Heart left ventricle (tissue), 16 donors: ENCODE data around the gene PDCD6IP. TPM values are rescaled to one million over a fixed set of nuclear protein-coding genes. Genes with fewer than 3 reads are reported as not detected.

ENCODE experiments used
- ATAC-seq, 4 donors: fragments of 200-7000 bp; cut with Tn5 transposase; one replicate each; pipeline ENCODE4 v1.9.1; 2020 to 2022; ENCODE audit warnings: moderate library complexity in 4 of 4, mild to moderate bottlenecking in 3 of 4, moderate number of reproducible peaks in 1 of 4
- DNase-seq, 5 donors: peaks; one replicate each; pipeline ENCODE4 v3.0.0-alpha.2; 2020
- H3K27ac ChIP-seq, 12 donors: fragments of 200-600 bp; sonication (generic) in 4 of 12; one replicate each; pipeline versions ENCODE4 v1.5.0 to v1.8.0; 2016 to 2022; ENCODE audit warnings: mild to moderate bottlenecking in 2 of 12
- H3K27me3 ChIP-seq, 9 donors: fragments of 200-600 bp; sonication (generic) in 2 of 9; one replicate each; pipeline versions ENCODE4 v1.5.1 to v1.8.0; 2016 to 2022; ENCODE audit warnings: mild to moderate bottlenecking in 3 of 9
- H3K36me3 ChIP-seq, 9 donors: fragments of 200-600 bp; sonication (generic) in 2 of 9; one replicate each; pipeline versions ENCODE4 v1.5.0 to v1.8.0; 2018 to 2022; ENCODE audit warnings: mild to moderate bottlenecking in 2 of 9
- H3K4me1 ChIP-seq, 12 donors: fragments of 200-600 bp; sonication (generic) in 4 of 12; one replicate each; pipeline versions ENCODE4 v1.5.0 to v1.8.0; 2016 to 2022; ENCODE audit warnings: mild to moderate bottlenecking in 3 of 12
- H3K4me3 ChIP-seq, 12 donors: fragments of 200-600 bp; sonication (generic) in 4 of 12; one replicate each; pipeline versions ENCODE4 v1.5.0 to v1.8.0; 2017 to 2022; ENCODE audit warnings: mild to moderate bottlenecking in 9 of 12, moderate library complexity in 4 of 12
- H3K9me3 ChIP-seq, 12 donors: fragments of 200-600 bp; sonication (generic) in 4 of 12; one replicate each; pipeline versions ENCODE4 v1.5.0 to v1.8.0; 2016 to 2022; ENCODE audit warnings: mild to moderate bottlenecking in 1 of 12
- CTCF ChIP-seq, 12 donors: fragments of 200-600 bp; sonication (generic) in 4 of 12; IDR thresholded peaks; one replicate each; pipeline versions ENCODE4 v1.5.0 to v1.8.0; 2018 to 2022; ENCODE audit warnings: antibody characterized with exemption in 12 of 12, mild to moderate bottlenecking in 5 of 12
- POLR2A ChIP-seq, 2 donors: fragments of 450-650 bp; IDR thresholded peaks; one replicate each; pipeline ENCODE4 v1.6.1; 2017; ENCODE audit warnings: antibody characterized with exemption in 2 of 2, mild to moderate bottlenecking in 2 of 2, moderate library complexity in 2 of 2
- WGBS, 4 donors: extraction: QIAGEN DNeasy Blood & Tissue Kit in 2 of 4; methylation state at CpG; one replicate each; pipeline versions ENCODE4 v1.1.5 to v1.1.7; 2013 to 2018; 5-methylcytosine and 5-hydroxymethylcytosine counted together
- intact Hi-C, 10 donors: fragments of 100-400 bp; cut with DNase I; formaldehyde crosslinking; loops; one replicate each; pipeline versions ENCODE4 v1.11.1 to v1.14.2; 2022
- polyA plus RNA-seq, 2 donors: library from polyadenylated mRNA; stranded (reverse); fragments of 200-250 nt; gene quantifications; one replicate each; pipeline ENCODE4 v1.2.3, GENCODE V29; 2013
- total RNA-seq, 9 donors: library from RNA; depleted of rRNA in 2 of 9; stranded (reverse); fragments of >200 nt in 2 of 9; fragmentation: NEBNext Ultra II Directional in 3 of 9; extraction: Animal tissue kit (Norgen Biotek cat#: 25700) in 3 of 9; gene quantifications; one replicate each; pipeline versions ENCODE4 v1.1.0 to v1.2.4, GENCODE V29; 2016 to 2023
- donor health status: ischemic (EF 13 %, LVEDD 7.1; RV severe dilation, severe dysfunction).
- donor health status: healthy with polysubstance abuse.
- donor health status: DM: no; HTN: yes; CAD: no.
- donor health status: DM: no; HTN: no; CAD: no.
- donor health status: ischemic (EF 25% LVEDD 6.9; RV normal size, moderate dysfunction).
- donor health status: ischemic (EF 25% LVEDD 5.7; RV mildly dilated, moderate dysfunction).
- donor health status: healthy.
- donor health status: DM: yes; HTN: yes; CAD: no.
- donor health status: ischemic (EF 35%, LVEDD 5.7; RV mildly dilated, moderate dysfunction).
- donor health status: nonischemic (EF 11% LVEDD 7.7; RV severe dilation, severe dysfunction).
- donor health status: DM: yes; HTN: yes; CAD: no.
- donor health status: PGD.
- donor health status: ischemic (EF 29% LVEDD 5.4; RV normal size, mild dysfunction).
- donor health status: nonischemic (EF 23%, LVEDD 6.1; RV moderate dilation, normal function).

Gene PDCD6IP
- total and polyA plus RNA-seq, 11 donors = 25.8 to 205 (median 143) TPM

GRCh38 chr3:33865133-33865532, 66.7 kb downstream of the PDCD6IP start:
- H3K27me3 ChIP-seq = no peaks in the 10 kb centered on the region
- no peak overlapping the region for H3K27ac ChIP-seq
- TF ChIP-seq POLR2A (IDR thresholded peaks at IDR 0.05) (no peak), CTCF (IDR thresholded peaks at IDR 0.05) (no peak)
- H3K9me3 ChIP-seq = no peaks in the 10 kb centered on the region
- H3K36me3 ChIP-seq = peaks cover 0 to 81% (median 65%) of the 10 kb centered on the region in 9 donors
- H3K4me3 ChIP-seq = no peak overlapping the region
- ATAC-seq = no peak
- WGBS, 4 donors = 85 to 88% (median 86%) methylated on average over 4 of the region's 4 CpGs
- H3K4me1 ChIP-seq = no peaks in the 10 kb centered on the region
- no peak for DNase-seq
- intact Hi-C loops = no loop called here

GRCh38 chr3:33868309-33868708, 69.9 kb downstream of the PDCD6IP start:
- Histone ChIP-seq H3K36me3 (peaks cover 0 to 59% (median 51%) of the 10 kb centered on the region in 9 donors), H3K27ac (no peak overlapping the region), H3K4me3 (no peak overlapping the region), H3K4me1 (no peaks in the 10 kb centered on the region), H3K27me3 (no peaks in the 10 kb centered on the region), H3K9me3 (no peaks in the 10 kb centered on the region)
- 60 to 79% (median 74%) methylated on average over 1 of the region's 1 CpG for whole genome bisulfite sequencing, 4 donors
- TF ChIP-seq POLR2A (IDR thresholded peaks at IDR 0.05) = no peak
- no peak for TF ChIP-seq CTCF (IDR thresholded peaks at IDR 0.05)
- ATAC-seq (no peak), DNase-seq (no peak)
- intact Hi-C loops = no loop called here

GRCh38 chr3:33869977-33870376, 71.5 kb downstream of the PDCD6IP start:
- no peaks in the 10 kb centered on the region for H3K9me3 ChIP-seq
- no peaks in the 10 kb centered on the region for H3K27me3 ChIP-seq
- intact Hi-C loops = no loop called here
- TF ChIP-seq POLR2A (IDR thresholded peaks at IDR 0.05) (no peak), CTCF (IDR thresholded peaks at IDR 0.05) (no peak)
- H3K36me3 ChIP-seq = peaks cover 0 to 42% (median 35%) of the 10 kb centered on the region in 9 donors
- no peak overlapping the region for H3K4me3 ChIP-seq
- ATAC-seq (peak; percentile 80 to 93 (median 92)), DNase-seq (peak in 4 of 5 donors; percentile 16 to 54 (median 36))
- H3K27ac ChIP-seq = no peak overlapping the region
- WGBS, 4 donors = 61 to 67% (median 62%) methylated on average over 7 of the region's 7 CpGs
- no peaks in the 10 kb centered on the region for H3K4me1 ChIP-seq

- intact Hi-C loops = no loop called here
- peaks cover 0 to 5% (median 0%) of the 10 kb centered on the region in 9 donors for H3K36me3 ChIP-seq
- WGBS, 4 donors = 92 to 98% (median 94%) methylated on average over 1 of the region's 1 CpG
- H3K27ac ChIP-seq = no peak overlapping the region
- DNase-seq = no peak
- no peaks in the 10 kb centered on the region for H3K9me3 ChIP-seq
- TF ChIP-seq CTCF (IDR thresholded peaks at IDR 0.05) = no peak
- no peak for TF ChIP-seq POLR2A (IDR thresholded peaks at IDR 0.05)
- H3K4me3 ChIP-seq = no peak overlapping the region
- peaks cover 0 to 5% (median 0%) of the 10 kb centered on the region in 12 donors for H3K4me1 ChIP-seq
- no peaks in the 10 kb centered on the region for H3K27me3 ChIP-seq
- ATAC-seq = no peak
Measured at GRCh38 chr3:33874815-33875214, 76.4 kb downstream of the PDCD6IP start.
